Activated CD4-positive, CD25-positive, alpha-beta regulatory T cell treated with anti-CD3 and anti-CD28 coated beads, Interleukin-2, amount 50 U/mL, for 72 hours (primary cell): Measurements from ENCODE around the gene MAD2L2.

Experiments
- DNase-seq: peaks from one replicate; pipeline ENCODE4 v3.0.0; 2021

MAD2L2 gene

GRCh38 chr1:11682287-11682771 lies 1.4 kb upstream of the MAD2L2 start:
- DNase-seq, result no peak

- no peak for DNase-seq
Observed at GRCh38 chr1:11680270-11681070, 478 bp downstream of the MAD2L2 start.

GRCh38 chr1:11678442-11678841 lies 2.5 kb downstream of the MAD2L2 start:
- no peak for DNase-seq

GRCh38 chr1:11676386-11677103 lies 4.4 kb downstream of the MAD2L2 start:
- DNase-seq, result no peak

- DNase-seq, result no peak
Observed at GRCh38 chr1:11675325-11675724, 5.6 kb downstream of the MAD2L2 start.

GRCh38 chr1:11674488-11674887 lies 6.5 kb downstream of the MAD2L2 start:
- DNase-seq, result no peak

- DNase-seq, result no peak
Observed at GRCh38 chr1:11673089-11673769, 7.7 kb downstream of the MAD2L2 start.

- DNase-seq, result no peak
Observed at GRCh38 chr1:11671544-11672286, 9.2 kb downstream of the MAD2L2 start.

- DNase-seq, result no peak
Observed at GRCh38 chr1:11671205-11671543, 9.8 kb downstream of the MAD2L2 start.

- DNase-seq, result no peak
Observed at GRCh38 chr1:11670747-11671146, 10.2 kb downstream of the MAD2L2 start.

- no peak for DNase-seq
Observed at GRCh38 chr1:11668516-11668915, 12.4 kb downstream of the MAD2L2 start.

GRCh38 chr1:11664336-11665065 lies 16.4 kb downstream of the MAD2L2 start:
- DNase-seq, result peak; percentile 62

- DNase-seq, result no peak
Observed at GRCh38 chr1:11661103-11661502, 19.8 kb downstream of the MAD2L2 start.

GRCh38 chr1:11659748-11660147 lies 21.2 kb downstream of the MAD2L2 start:
- no peak for DNase-seq

GRCh38 chr1:11658542-11658941 lies 22.4 kb downstream of the MAD2L2 start:
- no peak for DNase-seq

- no peak for DNase-seq
Observed at GRCh38 chr1:11657654-11658053, 23.3 kb downstream of the MAD2L2 start.

- DNase-seq, result no peak
Observed at GRCh38 chr1:11654939-11655808, 25.8 kb downstream of the MAD2L2 start.

- DNase-seq, result peak; percentile 67
Observed at GRCh38 chr1:11654137-11654938, 26.6 kb downstream of the MAD2L2 start, which contains the start of the genes FBXO2 and FBXO44. FBXO2 (minus strand) TSS chr1:11654429; CDS start chr1:11654340, 89 bp downstream. FBXO44 (plus strand) TSS chr1:11654877; CDS start chr1:11655836, 959 bp downstream.

GRCh38 chr1:11653861-11654136 lies 27.1 kb downstream of the MAD2L2 start:
- no peak for DNase-seq

- no peak for DNase-seq
Observed at GRCh38 chr1:11653101-11653860, 27.7 kb downstream of the MAD2L2 start.
